ENCODE measurements around the gene MRAS.

- TF ChIP-seq, protein P1, sequence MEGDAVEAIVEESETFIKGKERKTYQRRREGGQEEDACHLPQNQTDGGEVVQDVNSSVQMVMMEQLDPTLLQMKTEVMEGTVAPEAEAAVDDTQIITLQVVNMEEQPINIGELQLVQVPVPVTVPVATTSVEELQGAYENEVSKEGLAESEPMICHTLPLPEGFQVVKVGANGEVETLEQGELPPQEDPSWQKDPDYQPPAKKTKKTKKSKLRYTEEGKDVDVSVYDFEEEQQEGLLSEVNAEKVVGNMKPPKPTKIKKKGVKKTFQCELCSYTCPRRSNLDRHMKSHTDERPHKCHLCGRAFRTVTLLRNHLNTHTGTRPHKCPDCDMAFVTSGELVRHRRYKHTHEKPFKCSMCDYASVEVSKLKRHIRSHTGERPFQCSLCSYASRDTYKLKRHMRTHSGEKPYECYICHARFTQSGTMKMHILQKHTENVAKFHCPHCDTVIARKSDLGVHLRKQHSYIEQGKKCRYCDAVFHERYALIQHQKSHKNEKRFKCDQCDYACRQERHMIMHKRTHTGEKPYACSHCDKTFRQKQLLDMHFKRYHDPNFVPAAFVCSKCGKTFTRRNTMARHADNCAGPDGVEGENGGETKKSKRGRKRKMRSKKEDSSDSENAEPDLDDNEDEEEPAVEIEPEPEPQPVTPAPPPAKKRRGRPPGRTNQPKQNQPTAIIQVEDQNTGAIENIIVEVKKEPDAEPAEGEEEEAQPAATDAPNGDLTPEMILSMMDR (IDR thresholded peaks at IDR 0.05; ENCODE audit: insufficient read depth, low read length, poor library complexity, severe bottlenecking): no peak
- TF ChIP-seq EZH2phosphoT487 (conservative IDR thresholded peaks at IDR 0.05; ENCODE audit: low read length): no peak
Measured at GRCh38 chr3:138398791-138399575, 50.6 kb downstream of the MRAS start.

Data from SU-DHL-6 (cell line).